Neural progenitor cell (in vitro differentiated cells): ENCODE data around the gene PARD3B.

Experiments used
- EZH2 ChIP-seq: fragments of 200-600 bp; sonication (generic); IDR thresholded peaks from 2 replicates; pipeline ENCODE4 v1.6.1; 2017; ENCODE audit warnings: antibody characterized with exemption, mild to moderate bottlenecking, moderate library complexity
- EZH2phosphoT487 ChIP-seq: fragments of 200-600 bp; sonication (generic); IDR thresholded peaks from 2 replicates; pipeline ENCODE4 v1.6.1; 2017; ENCODE audit warnings: antibody characterized with exemption
- TF ChIP-seq, protein P1 (sequence below): fragments of 200-600 bp; sonication (generic); IDR thresholded peaks from 2 replicates; pipeline ENCODE4 v1.5.1; 2017; ENCODE audit warnings: antibody characterized with exemption, mild to moderate bottlenecking

- TF ChIP-seq, protein P1, sequence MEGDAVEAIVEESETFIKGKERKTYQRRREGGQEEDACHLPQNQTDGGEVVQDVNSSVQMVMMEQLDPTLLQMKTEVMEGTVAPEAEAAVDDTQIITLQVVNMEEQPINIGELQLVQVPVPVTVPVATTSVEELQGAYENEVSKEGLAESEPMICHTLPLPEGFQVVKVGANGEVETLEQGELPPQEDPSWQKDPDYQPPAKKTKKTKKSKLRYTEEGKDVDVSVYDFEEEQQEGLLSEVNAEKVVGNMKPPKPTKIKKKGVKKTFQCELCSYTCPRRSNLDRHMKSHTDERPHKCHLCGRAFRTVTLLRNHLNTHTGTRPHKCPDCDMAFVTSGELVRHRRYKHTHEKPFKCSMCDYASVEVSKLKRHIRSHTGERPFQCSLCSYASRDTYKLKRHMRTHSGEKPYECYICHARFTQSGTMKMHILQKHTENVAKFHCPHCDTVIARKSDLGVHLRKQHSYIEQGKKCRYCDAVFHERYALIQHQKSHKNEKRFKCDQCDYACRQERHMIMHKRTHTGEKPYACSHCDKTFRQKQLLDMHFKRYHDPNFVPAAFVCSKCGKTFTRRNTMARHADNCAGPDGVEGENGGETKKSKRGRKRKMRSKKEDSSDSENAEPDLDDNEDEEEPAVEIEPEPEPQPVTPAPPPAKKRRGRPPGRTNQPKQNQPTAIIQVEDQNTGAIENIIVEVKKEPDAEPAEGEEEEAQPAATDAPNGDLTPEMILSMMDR = no peak
- TF ChIP-seq EZH2 (no peak), EZH2phosphoT487 (no peak)
These were observed 1106.4 kb downstream of the PARD3B start for GRCh38 chr2:205651719-205652118.
